Stimulated activated CD8-positive, alpha-beta memory T cell treated with anti-CD3 and anti-CD28 coated beads, Interleukin-15, amount 100 ng/mL, for 4 hours (primary cell): ENCODE data around the gene SULT4A1.
"Not testable (repeated sequence)": the region's sequence is repeated elsewhere in the genome, so short reads cannot be mapped to it uniquely, and the experiment has no call there.

Source experiments
- DNase-seq, 2 donors: peaks; one replicate each; pipeline ENCODE4 v3.0.0-alpha.2; 2020; ENCODE audit warnings: low read depth in 2 of 2

The SULT4A1 gene

DNA sequence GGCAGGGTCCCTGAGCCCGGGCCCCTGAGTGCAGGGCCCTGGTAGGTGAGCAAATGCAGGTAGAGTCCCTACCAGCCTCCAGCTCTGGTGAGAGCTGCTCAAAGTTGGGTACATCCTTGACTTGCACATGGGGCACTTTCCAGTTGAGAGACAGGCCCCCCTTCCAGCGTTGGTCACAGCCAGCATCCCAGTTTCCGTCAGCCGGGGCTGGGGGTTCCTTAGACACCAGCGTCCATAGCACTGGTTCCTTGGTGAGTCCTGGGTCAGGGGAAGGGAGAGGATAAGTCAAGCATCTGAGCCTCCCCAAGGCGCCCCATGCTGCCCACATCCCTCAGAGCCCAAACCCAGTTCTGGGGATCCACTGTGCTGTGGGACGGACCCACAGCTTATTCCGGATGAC is 23.9 kb upstream of the SULT4A1 start:
- DNase-seq, result no peak

DNA sequence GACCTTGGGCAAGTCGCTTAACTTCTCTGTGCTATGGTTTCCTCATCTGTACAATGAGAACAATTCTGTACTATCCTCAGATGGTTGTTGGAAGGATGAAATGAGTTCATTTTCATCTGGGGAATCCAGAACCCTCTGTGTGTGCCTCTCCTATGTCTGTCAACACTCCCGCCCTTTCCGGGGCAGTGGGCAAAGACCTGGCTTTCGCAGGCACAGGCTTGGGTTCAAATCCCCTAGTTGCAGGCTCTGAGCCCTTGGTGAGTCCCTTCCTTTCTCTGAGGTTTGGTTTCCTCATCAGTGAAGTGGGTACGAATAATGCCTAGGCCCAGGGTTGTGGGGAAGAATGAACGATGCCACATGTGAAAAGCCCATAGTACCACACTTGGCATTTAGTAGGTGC is 23.5 kb upstream of the SULT4A1 start:
- no peak for DNase-seq

DNA sequence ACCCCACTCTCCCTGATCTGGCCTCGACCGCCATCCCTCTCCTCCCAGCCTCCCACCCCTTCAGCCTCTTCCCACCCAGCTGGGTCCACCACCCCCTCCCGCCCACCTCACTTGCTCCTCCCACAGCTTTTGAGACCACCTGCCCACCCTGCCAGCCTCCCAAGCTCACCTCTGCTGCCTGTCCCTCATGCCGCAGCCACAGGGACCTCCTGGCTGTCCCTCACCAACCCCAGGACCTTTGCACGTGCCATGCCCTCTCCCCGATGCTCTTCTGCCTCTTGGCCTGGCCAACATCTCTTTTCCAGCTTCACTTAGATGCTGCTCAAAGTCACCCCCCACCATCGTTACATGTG is 23.0 kb upstream of the SULT4A1 start:
- no peak for DNase-seq

DNA sequence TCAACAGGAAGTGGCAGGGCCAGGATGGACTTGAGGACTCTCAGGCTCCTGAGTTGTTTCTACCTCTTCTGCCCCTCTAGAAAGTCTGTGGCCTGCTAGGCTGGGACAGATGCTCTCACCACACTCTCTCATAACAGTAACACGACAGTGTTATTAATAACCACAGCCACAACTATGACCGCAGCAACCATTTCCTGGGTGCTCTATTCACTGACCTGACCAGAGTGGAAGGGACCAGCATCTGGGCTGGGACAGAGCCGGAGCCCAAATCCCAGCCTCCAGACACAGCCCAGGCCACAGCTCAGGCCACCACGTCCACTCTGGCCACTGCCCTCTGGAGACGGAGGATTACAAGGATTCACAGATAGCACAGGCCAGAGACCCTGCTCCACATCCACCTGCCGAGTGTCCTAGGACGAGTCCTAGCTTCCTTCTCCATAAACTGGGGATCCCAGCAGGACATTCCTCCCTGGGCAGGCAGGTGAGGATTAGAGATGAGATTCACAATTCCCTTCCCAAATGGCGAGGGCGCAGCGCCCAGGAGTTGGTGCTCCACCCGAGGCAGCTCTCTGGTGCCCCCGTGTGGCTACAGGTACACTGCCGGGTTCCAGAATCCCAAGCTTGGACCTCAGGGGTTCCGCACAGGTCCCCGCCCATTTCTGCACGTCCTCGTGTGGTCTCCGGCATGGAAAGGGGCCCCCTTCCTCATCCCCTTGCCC is 22.4 kb upstream of the SULT4A1 start:
- DNase-seq, result no peak

DNA sequence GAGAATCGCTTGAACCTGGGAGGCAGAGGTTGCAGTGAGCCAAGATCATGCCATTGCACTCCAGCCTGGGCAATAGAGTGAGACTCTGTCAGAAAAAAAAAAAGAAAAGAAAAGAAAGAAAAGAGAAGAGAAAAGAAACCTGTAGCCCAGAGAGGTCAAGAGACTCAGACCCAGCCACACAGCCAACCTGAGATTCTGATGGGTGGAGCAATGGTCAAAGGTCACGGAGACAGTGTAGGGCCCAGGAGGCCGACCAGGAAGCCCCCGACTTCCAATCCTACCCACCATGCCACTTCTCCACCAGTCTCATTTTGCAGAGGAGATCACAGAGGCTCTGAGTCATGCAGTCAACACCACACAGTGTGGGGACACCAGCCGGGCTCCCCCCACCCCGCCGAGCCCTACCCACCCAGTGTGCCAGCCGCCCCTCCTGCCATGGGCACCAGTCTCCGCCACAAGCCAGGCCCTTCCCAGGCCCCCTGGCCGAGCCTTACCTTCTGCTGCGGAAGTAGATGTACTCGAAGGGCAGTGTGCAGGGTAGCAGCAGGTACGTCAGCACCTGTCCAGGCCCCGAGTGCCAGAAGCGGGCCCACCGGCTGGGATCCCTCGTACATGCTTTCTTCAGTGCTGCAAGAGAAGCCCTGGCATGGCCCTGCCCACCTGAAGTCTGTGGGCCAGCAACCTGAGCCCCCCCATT is 21.6 kb upstream of the SULT4A1 start:
- DNase-seq, result no peak

DNA sequence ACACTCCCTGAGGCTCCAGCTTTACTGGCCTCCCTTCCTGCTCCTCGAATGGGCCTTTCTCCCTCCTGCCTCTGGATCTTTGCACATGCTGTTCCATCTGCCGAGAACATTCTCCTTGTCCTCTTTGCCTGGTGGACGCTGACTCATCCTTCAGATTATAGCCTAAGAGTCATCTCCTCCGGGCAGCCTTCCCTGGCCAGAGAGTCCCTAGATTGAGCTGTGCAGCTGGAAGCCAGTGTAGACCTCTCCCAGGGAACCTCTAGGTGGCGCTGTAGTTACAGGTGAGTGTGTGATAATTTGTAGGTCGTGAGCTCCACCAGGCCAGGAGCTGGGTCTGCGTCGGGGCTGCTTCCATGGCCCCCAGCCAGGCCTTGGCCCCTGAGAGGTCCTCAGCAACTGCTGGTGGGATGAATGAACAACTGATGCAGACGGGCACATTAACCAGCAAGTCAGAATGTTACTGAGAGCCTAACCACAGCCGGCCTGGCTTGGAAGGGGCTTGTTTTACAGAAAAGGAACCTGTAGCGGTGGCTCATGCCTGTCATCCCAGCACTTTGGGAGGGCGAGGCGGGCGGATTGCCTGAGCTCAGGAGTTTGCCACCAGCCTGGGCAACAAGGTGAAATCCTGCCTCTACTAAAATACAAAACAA is 20.8 kb upstream of the SULT4A1 start:
- no peak for DNase-seq

DNA sequence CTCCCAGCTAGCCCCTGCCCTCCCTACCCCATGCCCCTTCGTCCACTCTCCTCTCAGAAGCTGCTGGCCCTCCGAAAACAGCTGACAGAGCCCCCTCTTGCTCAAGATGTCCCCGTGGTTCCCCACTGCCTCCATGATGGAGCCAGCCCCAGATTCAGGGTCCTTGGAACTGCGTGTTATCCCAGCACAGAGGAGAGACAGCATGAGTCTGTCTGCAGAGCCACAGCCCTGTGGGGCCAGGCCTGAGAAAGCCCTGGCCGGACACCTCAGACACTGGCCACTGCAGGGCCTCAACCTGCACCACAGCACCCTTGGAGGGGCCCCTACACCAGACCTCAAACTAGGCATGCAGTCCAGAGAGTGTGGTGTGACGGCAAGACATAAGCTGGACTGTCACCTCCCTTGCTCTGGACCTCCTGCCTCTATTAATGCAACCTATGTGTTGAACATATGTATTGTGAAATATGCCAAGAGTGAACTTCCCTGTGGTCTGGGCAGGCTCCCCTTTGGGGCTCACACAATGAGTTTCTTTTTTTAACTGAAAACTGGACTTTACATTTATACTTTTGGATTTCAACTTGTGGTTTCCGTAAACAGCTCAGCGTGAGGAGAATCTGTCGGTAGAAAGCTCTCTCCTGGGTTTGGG is 19.9 kb upstream of the SULT4A1 start:
- no peak for DNase-seq

DNA sequence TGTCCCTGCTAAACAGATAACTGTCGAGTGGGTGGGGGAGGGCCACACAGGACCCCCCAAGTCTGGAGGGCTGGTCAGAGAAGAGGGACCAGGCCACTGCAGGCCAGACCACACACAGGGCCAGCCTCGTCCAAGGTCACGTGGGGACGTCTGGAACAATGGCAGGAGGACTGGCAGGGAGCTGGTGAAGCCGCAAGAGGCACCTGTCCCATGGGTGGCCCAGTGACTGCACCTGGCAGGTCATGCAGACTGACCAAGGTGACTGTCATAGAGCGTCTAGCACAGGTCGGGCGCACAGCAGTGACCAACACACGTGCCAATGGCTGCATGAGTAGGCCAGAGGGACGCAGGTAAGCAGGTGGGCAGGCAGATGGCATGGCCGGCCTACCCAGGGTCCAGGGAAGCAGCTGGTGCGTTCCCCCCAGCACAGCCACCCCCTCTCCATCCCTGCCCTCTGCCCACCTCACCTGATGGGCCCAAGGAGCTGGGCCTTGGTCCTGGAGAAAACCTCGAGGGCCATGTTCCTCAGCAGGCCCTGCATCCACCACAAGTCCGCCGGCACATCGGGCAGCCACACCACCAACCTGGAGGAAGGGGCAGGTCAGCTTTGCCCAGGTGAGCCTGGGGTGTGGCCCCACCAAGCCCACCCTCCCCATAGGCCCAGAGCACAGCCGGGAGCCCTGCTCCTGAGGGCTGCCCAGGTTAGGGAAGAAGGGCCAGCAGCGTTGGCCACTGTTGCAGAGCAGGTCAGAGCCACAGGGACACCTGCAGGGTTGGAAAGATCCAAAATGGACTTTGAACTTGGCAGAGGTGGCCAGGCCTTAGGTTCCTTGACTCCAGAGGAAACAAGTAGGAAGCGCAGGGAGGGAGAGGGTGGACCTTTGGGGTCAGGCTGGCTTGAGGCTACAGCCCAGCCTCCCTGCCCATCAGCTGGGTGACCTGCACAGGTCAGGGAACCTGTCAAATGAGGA is 19.1 kb upstream of the SULT4A1 start:
- DNase-seq, result no peak

DNA sequence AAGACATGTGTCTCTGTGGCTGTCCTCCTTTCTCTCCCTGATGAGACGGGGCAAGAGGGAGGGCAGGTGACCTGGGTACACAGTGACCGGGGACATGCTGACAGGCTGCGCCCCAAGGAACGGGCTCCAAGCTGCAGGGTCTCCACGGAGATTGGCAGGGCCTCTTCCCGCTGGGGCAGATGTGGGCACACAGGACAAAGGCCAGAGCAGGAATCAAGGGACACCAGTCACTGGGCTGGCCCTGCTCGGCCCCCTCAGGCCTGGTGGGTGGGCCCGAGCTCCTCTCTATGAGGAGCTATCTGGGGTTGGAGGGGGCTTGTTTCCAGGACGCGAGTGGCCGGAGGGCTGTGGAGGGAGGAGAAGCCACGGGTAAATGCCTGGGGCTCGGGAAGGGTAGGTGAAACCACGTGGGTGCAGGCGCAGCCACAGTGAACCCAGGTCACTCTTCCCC is 18.3 kb upstream of the SULT4A1 start:
- DNase-seq, result no peak

DNA sequence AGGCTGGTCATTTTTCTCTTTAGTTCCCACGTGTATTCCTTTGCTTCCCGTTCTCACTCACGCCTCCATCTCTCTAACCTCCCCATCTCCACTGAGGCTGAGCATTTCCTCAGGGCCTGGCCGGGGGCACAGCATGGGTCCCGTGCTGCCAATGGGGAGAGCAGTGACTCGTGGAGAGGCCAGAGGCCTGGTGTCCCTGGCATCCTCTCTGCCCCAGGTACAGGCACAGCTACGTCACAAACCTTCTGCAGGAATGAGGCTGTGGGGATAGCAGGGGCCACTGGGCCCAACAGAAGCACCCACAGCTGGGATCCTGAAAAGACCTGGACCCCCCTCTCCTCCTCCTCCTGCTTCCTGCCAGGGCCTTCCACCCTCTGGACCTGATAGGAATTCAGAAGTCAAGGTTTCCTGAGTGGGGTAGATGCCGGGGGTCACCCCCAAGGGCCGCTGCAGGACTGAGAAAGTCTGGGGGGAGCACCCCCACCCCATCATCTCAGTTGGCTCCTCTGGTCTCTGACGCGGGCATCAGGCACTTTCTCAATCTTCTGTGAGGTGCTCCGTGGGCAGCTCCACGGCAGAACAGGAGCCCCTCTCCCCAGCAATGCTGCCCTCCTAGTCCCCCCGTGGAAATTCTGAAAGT is 17.7 kb upstream of the SULT4A1 start:
- no peak for DNase-seq

DNA sequence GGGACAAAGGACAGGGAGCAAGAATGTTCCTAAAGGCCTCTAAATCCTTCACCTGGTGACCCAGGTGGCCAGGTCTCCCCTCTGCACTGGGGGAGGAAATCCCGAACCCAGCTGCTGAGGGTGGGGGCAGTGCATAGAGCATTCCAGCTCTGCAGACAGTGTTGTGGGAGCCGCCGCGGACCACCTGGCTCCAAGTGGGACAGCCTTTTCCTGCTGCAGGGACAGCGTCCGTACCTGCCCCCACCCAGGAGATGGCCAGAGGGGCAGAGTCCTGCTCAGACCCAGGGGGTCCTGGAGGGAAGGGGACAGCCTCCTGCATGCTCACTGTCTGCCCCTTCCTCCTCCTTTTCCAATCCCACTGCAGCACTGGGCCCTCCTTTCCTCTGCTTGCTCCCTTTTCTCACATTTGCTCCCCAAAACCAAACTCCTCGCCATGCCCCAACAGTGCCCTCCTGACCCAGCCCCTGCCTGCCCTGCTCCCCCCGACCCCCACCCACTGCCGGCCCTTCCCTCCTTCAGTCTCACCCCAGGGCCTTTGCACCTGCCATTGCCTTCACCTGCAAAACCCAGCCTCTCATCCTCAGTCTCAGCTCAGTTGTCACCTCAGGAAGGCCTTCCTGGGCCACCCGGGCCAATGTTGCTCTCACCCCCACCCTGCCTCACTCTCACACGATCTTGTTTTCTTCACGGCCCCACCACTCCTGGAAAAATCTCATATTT is 16.7 kb upstream of the SULT4A1 start:
- no peak for DNase-seq

DNA sequence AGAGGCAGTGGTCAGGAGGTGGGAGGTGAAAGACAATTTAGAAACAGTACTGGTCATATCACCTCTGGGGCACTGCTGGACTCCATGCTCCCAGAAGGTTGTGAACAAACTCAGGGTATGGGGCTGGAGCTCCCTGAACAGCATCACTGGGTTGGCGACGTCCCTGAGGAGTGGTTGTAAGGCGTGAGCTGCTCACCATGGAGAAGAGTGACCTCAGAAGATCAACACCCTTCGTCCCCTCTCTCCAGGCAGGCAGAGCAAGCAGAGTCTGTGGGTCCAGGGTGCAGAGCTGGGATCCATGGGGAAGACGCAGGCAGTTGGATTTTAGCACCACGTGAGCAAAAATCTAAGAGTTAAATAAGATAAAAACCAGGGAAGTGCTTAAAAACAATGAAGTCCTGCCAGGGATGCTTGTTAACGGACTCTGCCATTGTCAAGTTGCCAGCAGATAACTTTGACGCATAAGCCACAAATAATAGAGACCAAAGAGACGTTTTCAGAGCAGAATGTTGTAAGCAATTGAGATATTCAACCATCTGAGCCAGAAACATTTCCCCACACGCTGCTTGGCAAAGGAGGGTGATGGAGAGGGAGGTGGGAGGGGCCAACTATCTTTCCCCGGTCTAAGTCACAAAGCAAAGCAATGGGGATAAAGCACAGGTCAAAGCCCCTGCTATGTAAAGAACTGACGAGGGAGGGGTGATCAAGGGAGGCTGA is 15.9 kb upstream of the SULT4A1 start:
- DNase-seq, result no peak

DNA sequence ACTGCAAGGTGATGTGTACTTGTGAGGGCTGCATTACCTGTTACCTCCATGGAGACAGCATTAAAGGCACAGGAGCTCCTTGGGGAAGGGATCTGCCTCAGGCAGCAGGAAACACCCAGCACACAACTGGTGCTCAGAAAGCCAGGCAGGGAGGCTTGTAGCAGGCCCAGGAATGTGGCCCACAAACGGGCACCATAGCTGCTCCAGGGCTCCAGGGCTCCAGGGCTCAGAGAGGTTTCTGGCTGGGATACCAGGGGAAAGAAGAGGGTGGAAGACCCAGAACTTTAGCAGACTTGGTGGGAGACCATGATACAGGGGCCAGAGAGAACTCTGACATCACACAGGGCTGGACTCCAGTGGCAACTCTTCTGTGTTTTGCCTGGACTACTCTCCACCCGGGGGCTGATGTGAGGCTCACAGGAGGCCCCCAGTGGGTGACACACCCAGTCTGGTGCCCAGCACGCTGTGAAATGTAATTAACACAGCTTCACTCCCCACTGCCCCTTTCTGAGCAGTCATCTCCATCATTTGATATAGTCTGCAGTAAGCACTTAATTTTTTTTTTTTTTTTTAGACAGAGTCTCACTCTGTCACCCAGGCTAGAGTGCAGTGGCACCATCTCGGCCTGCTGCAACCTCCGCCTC is 14.7 kb upstream of the SULT4A1 start:
- DNase-seq, result no peak

DNA sequence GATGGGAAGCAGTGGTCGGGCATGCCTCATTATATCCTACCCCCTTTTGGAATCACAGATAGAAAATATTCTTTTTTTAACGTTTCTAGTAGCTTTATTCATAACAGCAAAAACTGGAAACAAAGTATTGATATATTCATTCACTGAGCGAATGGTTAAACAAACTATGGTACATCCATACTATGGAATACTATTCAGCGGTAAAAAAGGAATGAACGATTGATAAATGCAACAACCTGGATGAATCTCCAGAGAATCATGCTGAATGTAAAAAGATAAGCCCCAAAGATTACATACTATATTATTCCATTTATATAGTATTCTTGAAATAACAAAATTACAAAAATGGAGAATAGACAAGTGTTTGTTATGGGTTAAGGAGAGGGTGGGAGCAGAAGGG is 7.5 kb upstream of the SULT4A1 start:
- no peak for DNase-seq

DNA sequence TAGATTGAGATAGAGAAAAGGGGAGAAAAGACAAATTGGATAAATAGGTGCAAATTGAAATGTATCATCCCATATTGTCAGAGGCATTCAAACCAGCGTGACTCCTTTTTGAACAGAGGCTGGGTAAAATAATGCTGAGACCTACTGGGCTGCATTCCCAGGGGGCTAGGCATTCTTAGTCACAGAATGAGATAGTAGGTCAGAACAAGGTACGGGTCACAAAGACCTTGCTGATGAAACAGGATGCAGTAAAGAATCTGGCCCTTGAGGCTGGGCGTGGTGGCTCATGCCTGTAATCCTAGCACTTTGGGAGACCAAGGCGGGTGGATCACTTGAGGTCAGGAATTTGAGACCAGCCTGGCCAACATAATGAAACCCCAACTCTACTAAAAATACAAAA is 6.7 kb upstream of the SULT4A1 start:
- not testable (repeated sequence) for DNase-seq

DNA sequence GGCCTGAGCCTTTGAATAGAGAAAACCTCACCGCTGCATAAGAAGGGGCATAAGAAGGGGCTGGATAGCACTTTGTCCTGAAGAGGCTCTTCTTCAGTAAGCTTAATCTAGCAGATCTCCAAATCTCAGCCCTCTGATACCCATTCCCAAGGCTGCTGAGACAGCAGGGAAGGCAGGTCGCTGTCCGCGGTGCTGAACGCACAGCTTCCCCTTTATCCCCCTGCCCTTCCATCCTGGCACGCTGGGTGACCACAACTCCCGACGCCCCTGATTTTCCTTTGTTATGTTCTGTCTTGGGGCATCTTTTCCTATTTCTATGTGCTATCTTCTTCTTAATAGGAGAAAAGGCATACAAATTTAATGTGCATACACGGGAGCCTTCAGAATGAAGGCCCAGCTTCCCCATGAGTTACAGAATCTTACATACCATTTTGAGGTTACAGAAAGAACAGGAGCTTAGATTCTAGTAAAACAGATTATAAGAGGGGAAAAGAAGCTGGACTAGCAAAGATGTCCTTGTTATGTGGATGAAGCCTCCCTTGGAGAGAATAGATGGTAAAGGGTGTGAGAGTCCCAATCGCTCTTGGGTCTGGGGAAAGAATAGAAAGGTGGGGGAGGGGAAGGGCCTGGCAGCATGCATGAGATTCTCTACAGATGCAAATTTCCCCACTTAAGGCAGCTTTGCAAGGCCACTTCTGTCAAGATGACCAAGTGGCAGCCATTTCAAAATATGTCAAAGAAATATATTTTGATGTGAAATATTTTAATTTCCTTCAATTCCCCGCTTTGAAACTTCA is 5.7 kb upstream of the SULT4A1 start:
- DNase-seq, result no peak

DNA sequence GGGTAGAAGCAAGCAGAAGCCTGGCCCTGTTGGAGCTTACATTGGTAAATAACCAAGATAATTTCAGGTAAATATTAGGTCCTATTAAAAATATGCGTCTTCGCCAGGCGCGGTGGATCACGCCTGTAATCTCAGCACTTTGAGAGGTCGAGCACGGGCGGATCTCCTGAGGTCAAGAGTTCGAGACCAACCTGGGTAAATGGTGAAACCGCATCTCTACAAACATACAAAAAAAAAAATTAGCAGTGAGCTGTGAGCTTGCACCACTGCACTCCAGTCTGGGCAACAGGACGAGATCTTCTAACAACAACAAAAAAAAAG is 529 bp upstream of the SULT4A1 start:
- DNase-seq, result no peak

DNA sequence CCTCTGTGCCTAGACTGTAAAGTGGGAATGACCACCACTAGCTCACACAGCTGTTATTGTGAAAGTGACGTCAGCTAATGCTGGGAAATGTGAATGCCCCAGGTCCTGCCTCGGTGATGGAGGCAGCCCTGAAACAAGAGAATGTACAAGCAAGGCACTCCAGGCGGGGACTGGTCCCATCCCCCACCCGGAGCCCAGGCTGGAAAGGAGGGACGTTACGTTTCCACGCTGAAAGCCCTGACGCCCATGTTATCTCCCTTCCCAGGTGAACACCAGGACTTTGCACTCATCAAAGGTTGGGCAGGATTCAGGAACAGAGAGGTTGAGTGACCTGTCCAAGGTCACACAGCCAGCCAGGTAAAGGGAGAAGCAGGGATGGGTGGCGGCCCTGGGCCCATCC is 784 bp downstream of the SULT4A1 start:
- no peak for DNase-seq
